HG03565 (cell line): Measurements from ENCODE around the gene NHEJ1.

ENCODE experiments used
- ATAC-seq: cut with Tn5 transposase; IDR thresholded peaks from one replicate; pipeline ENCODE4 v1.9.1; 2021; ENCODE audit warnings: mild to moderate bottlenecking, moderate library complexity; ENCODE audit not compliant: unreplicated experiment

NHEJ1 gene

DNA sequence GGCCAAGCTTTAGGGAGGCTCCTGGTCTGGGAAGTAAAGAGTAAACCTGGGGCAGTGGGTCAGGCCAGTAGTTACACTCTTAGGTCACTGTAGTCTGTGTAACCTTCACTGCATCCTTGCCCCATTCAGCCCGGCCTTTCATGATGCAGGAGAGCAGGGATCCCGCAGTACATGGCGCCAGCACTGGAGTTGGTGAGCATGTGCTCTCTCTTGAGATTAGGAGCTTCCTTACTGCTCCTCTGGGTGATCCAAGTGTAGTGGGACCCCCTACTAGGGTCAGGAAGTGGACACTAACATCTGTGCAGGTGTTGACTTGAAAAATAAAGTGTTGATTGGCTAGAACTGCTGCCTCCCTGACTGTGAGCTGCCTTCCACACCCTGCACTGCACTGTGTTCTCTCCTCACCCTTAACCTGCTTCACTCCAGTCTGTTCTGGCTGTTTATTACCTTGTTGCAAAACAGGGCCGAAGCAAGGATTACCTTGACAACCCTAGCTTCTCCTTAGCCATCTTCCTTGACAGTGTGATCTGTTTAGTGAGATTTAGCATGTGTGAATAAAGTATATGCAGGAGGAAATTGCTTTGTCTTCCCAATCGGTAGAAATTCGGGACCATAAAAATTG, 22.6 kb upstream of the NHEJ1 start:
- no peak for ATAC-seq

- no peak for ATAC-seq
These were observed 21.9 kb upstream of the NHEJ1 start for GRCh38 chr2:219182331-219183150.

- ATAC-seq: no peak
These were observed 20.9 kb upstream of the NHEJ1 start for GRCh38 chr2:219181531-219181930.

GRCh38 chr2:219180961-219181360, 20.3 kb upstream of the NHEJ1 start:
- ATAC-seq: no peak

- ATAC-seq: no peak
These were observed 19.2 kb upstream of the NHEJ1 start for GRCh38 chr2:219179601-219180465.

DNA sequence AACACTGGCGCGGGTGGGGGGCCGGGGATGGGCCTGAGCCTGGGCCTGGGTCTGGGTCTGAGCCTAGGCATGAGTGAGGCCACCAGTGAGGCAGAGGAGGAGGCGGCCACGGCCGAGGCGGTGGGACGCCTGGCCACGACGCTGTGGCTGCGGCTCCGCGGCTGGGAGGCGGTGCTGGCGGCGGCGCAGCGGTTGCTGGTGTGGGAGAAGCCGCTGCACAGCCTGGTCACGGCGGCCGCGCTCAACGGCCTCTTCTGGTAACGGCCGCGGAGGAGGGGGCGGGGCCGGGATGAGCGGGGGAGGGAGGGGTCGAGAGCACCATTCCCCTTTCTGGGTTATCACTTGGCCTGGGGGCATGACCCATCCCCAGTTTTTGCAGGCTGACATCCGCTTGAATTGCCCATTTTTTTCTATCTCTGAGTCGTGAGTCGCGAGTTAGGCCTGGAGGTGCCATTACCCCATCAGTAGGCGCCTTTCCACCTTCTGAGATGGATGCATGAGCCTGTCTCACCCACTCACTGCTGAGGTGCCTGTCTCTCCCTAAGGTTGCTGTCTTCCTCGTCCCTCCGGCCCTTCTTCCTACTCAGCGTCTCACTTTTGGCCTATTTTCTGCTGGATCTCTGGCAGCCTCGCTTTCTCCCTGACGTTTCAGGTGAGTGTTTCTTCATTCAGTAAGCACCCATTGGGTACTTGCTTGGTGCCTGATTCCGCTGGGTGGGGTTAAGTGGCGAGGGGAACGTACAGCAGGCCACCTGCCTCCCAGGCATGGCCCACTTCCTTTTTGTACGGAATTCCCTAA, 18.0 kb upstream of the NHEJ1 start:
- ATAC-seq: peak; percentile 9

DNA sequence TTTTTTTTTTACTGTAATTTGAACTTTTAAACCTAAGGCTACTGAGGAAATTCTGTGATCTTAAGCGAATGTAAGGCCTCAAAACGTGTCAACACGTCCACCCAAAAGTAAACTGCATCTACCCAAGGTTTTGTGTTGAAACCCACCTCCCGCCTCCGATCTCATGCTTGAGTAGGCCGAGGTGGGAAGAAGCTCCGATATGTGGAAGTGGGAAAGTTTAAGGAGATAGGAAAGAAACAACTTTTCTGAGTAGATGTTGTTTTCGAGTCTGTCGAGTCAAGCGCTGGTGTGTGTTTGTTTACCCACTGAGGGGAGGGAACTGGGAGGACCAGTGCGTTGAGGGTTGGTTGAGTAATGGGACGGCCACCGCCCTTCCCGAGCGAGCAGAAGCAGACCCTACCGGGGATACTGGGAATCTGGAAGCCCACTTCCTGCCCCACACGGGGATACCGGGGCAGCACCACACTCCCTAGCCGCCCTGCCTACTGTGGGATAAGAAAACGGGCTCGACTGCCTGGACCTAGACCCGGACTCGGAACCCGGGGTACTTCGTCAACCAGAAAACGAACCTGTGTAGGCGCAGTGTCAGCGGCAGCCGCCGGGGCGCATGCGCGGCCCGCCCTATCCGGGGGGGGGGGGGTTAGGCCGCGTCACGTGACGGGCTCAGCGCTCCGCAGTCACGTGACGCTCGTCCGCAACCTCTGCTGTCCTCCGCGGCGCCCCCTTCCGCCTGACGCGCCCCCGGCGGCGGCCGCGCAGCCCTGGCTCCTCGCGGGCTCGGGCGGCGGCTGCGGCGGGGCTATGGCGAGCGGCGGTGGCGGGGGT, 17.1 kb upstream of the NHEJ1 start, which contains the start of gene RETREG2:
Gene RETREG2, plus strand, starts transcription at position 724 of the 825 bp plus-strand sequence. Its CDS starts 78 bp downstream, at position 802.
- ATAC-seq: peak; percentile 36

- peak; percentile 47 for ATAC-seq
These were observed 16.4 kb upstream of the NHEJ1 start, which contains the start of gene CNPPD1 for GRCh38 chr2:219176818-219177551. Gene CNPPD1 (minus strand): TSS chr2:219176925. CDS start chr2:219176828, 97 bp downstream.

DNA sequence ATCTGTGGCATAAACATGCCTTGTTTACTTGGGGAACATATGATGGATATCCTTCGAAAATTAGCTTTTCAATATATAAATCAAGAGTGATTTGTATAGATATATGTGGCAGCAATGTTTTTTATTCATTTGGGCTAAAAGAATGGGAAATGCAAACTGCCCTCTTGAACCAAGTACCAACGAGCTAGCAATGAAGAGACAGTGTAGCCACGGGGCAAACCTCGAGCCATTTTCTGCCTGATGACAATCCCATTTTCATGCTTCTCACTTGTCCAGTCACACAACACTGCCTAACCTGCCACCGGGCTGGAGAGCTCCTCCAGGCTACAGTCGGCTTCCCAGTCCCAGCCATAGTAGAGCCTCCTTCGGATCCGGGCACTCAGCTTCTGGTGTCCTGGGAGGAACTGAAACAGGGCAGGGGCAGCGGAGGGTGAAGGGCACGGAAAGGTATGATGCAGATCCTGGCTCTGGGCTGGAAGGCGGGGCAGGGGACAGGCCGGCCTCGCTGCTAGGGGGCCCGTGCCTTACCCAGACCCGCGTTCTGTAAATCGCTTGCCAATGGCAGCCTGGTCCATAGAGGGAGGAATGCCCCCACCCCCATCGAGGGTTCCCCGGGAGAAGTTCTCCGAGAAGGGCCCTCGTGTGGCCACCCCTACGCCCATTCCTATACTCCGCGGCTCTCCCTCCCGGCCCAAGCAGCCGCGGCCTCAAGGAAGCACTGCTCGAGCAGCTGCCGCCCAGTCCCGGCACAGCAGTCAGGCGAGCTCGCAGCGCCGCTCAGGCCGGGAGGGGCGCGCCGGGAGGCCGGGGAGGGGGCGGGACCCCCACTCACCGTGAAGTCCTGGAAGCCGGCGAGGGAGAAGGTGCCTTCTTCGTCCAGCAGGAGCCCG, 15.6 kb upstream of the NHEJ1 start:
- ATAC-seq: no peak

DNA sequence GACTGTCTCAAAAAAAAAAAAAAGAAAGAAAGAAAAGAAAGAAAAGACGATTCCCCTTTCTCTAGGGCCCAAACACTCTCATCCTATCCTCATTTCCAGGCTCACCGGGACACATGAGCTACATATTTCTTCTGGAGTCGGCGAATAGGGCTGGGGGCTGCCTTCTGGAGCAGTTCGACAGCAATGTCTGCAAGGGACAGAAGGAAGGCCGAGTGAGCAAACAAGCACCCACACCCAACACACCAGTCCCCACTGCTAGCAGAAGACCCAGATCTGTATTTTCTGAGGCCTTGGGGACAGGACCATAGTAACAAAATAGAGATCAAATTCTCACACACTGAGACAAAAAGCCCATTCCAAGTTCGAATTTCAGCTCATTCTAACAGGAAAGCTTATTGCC, 14.9 kb upstream of the NHEJ1 start:
- ATAC-seq: no peak

- no peak for ATAC-seq
These were observed 14.2 kb upstream of the NHEJ1 start for GRCh38 chr2:219174801-219175200.

DNA sequence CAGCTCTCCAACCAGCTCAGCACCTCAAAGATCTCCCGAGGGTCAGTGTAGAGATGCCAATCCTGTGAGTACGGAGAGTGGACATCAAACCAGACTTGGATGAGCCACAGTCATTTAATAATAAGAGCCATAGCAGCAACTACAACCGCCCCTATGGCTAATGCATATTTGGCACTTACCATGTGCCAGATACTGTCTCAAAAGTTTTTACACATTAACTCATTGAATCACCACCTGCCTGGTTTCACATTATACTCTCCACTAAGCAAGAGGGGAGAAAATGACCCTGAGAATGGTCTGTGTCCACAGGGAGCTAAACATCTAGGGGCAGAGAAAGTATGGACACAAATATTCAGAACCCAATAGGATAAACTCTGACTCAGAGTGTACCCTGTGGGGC, 13.5 kb upstream of the NHEJ1 start:
- no peak for ATAC-seq

GRCh38 chr2:219173176-219173575, 12.6 kb upstream of the NHEJ1 start:
- ATAC-seq: no peak

DNA sequence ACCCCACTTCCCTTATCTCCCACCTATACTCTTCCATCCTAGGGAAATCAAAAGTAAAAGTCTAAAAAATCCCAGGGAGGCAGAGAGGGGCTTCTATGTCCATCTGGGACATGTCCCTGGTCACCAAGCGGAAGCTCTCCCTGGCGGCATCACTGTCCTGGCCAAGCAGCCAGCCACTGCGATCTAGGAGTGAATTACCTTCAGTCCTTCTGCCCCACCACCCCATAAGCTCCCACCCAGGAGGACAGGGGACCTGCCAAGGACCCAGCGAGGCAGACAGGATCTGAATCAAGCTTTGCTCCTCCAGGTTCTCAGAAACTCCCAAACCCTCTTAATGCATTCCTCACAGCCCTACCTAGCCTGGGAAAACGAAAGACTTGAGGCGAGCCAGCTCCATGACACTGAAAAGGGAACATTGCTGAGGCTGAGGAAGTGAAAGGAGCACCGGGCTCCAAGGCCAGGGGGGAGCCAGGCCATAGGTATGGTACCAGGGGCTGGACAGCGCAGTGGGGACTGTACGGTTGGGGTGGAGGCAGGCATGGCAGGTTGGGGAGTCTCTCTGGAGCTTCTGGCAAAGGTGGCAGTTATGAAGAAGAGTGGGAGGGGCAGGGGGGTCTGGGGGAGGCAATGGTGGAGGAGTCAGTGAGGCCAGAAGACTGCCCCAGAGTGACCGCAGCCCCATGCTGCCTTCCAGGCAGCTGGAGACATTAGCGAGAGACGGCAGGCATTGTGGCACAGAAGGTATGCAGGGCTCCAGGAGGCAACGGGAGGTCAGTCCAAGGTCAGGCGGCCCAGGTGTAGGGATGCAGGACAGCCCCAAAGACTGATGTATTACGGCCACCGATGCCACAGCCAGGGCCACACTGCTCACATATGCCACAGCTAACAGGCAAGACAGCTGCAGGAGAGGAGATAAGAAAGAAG, 11.9 kb upstream of the NHEJ1 start:
- ATAC-seq: no peak

DNA sequence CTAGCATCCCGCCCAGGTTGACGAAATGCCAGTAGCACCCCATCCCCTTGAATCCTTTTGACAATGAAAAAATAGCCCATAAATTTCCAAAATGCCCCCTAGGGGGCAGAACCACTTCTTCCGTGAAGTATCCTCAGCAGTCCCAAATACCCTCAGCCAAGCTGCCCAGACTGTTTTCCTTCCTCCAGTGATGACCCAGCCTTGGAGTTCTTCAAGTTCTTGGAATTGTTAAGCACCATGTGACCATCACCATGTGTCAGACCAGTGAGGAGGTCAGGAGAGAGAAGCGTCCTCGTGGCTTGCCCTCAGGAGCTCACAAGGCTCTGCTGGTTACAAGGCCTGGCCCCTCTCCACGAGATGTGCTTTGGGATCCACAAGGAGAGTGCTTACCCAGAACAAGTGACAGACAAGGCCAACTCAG, 10.6 kb upstream of the NHEJ1 start:
- ATAC-seq: no peak

GRCh38 chr2:219169930-219170654, 9.5 kb upstream of the NHEJ1 start, which contains the start of gene SLC23A3:
Gene SLC23A3 (minus strand): TSS chr2:219170029. CDS start chr2:219169984, 45 bp downstream.
- ATAC-seq: no peak
